CD4-positive, CD25-positive, alpha-beta regulatory T cell (primary cell): ENCODE data around the gene CYP2J2. TPM values are rescaled to one million over a fixed set of nuclear protein-coding genes. Genes with fewer than 3 reads are reported as not detected.
"Not testable (repeated sequence)": the region's sequence is repeated elsewhere in the genome, so short reads cannot be mapped to it uniquely, and the experiment has no call there.

ENCODE experiments used
- ATAC-seq, 2 donors: fragments of 150-1000 bp; cut with Tn5 transposase; one replicate each; pipeline ENCODE4 v1.10.0; 2021; ENCODE audit warnings: low read depth in 2 of 2, moderate number of reproducible peaks in 2 of 2, moderate library complexity in 1 of 2
- DNase-seq, 3 donors: peaks; one replicate each; pipeline versions ENCODE4 v3.0.0 to v3.0.0-alpha.2; 2012 to 2022; ENCODE audit warnings: mixed read lengths in 1 of 3
- H3K27ac ChIP-seq: one replicate; pipeline ENCODE4 v1.7.0; 2013; ENCODE audit warnings: mild to moderate bottlenecking, low read length; ENCODE audit not compliant: insufficient read depth, poor library complexity, severe bottlenecking
- H3K27me3 ChIP-seq: one replicate; pipeline ENCODE4 v1.7.0; 2013; ENCODE audit warnings: low read length; ENCODE audit not compliant: control insufficient read depth, insufficient read depth
- H3K36me3 ChIP-seq: one replicate; pipeline ENCODE4 v1.7.0; 2013; ENCODE audit warnings: mild to moderate bottlenecking, low read length, moderate library complexity; ENCODE audit not compliant: control insufficient read depth, insufficient read depth
- H3K4me1 ChIP-seq: 2 replicates; pipeline ENCODE4 v1.7.0; 2013; ENCODE audit warnings: mild to moderate bottlenecking, low read length; ENCODE audit not compliant: insufficient read depth, control insufficient read depth, poor library complexity, severe bottlenecking
- H3K4me3 ChIP-seq: one replicate; pipeline ENCODE4 v1.7.0; 2013; ENCODE audit warnings: low read depth, mild to moderate bottlenecking, low read length, moderate library complexity
- H3K9me3 ChIP-seq, 2 experiments: 1 replicate in 1 of 2; 2 replicates in 1 of 2; pipeline ENCODE4 v1.7.0; 2013; ENCODE audit warnings: low read length in 2 of 2, mild to moderate bottlenecking in 1 of 2, moderate library complexity in 1 of 2; ENCODE audit not compliant: control insufficient read depth in 2 of 2
- H3K27ac Mint-ChIP-seq, 3 donors: one replicate each; pipeline ENCODE4 v1.8.0; 2020 to 2022; ENCODE audit warnings: mild to moderate bottlenecking in 3 of 3, mixed read lengths in 3 of 3, moderate library complexity in 2 of 3
- H3K27me3 Mint-ChIP-seq: one replicate; pipeline ENCODE4 v1.8.0; 2022; ENCODE audit warnings: mild to moderate bottlenecking, mixed read lengths
- H3K36me3 Mint-ChIP-seq: one replicate; pipeline ENCODE4 v1.8.0; 2020; ENCODE audit warnings: mixed read lengths
- H3K4me1 Mint-ChIP-seq, 4 donors: one replicate each; pipeline ENCODE4 v1.8.0; 2020 to 2022; ENCODE audit warnings: mixed read lengths in 4 of 4, mild to moderate bottlenecking in 1 of 4
- H3K4me3 Mint-ChIP-seq, 4 donors: one replicate each; pipeline ENCODE4 v1.8.0; 2020 to 2022; ENCODE audit warnings: mild to moderate bottlenecking in 4 of 4, mixed read lengths in 4 of 4, moderate library complexity in 3 of 4
- H3K9me3 Mint-ChIP-seq, 7 donors: one replicate each; pipeline ENCODE4 v1.8.0; 2020 to 2022; ENCODE audit warnings: mixed read lengths in 7 of 7, mild to moderate bottlenecking in 3 of 7, moderate library complexity in 2 of 7
- polyA plus RNA-seq, 4 donors: library from polyadenylated mRNA; unstranded; fragments of 300-500 nt; fragmentation: Illumina TruSeq; gene quantifications; one replicate each; pipeline ENCODE4 v1.2.3, GENCODE V29; 2021
- total RNA-seq: library from RNA; stranded (reverse); gene quantifications from one replicate; pipeline ENCODE4 v1.2.3, GENCODE V29; 2022

Gene CYP2J2
- total and polyA plus RNA-seq, 5 donors from 2014 or later, result 0.14 to 0.47 TPM; not detected in 3

DNA sequence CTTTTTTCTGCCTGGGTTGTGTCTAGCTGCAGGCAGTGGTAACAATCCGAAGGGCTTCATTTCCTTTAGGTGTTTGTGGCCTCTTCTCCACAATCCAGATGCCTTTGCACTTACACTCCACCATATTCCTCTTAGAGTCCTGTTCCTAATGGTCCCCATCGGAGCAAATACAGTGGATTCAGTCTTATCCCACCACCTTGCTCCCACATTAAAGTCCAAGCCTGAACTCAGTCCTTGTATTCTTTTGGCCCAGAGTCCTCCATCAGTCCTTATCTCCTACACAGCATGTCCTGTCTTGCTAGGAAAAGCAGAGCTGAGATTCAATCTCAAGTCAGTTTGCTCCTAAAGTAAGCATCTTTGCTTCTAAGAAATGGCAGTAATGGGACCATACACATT lies 8.8 kb downstream of the CYP2J2 start:
- Mint-ChIP-seq H3K4me1 (no peaks in the 10 kb centered on the region), H3K9me3 (peaks cover 0 to 6% (median 0%) of the 10 kb centered on the region in 7 donors), H3K4me3 (no peak overlapping the region), H3K27ac (no peak overlapping the region), H3K27me3 (peaks cover 23% of the 10 kb centered on the region), H3K36me3 (no peaks in the 10 kb centered on the region)
- Histone ChIP-seq H3K36me3 (no peaks in the 10 kb centered on the region), H3K9me3 (peaks cover 0 to under 1% of the 10 kb centered on the region in 2 experiments), H3K4me1 (no peaks in the 10 kb centered on the region), H3K27ac (no peak overlapping the region), H3K27me3 (no peaks in the 10 kb centered on the region), H3K4me3 (no peak overlapping the region)
- ATAC-seq, result no peak
- no peak for DNase-seq

DNA sequence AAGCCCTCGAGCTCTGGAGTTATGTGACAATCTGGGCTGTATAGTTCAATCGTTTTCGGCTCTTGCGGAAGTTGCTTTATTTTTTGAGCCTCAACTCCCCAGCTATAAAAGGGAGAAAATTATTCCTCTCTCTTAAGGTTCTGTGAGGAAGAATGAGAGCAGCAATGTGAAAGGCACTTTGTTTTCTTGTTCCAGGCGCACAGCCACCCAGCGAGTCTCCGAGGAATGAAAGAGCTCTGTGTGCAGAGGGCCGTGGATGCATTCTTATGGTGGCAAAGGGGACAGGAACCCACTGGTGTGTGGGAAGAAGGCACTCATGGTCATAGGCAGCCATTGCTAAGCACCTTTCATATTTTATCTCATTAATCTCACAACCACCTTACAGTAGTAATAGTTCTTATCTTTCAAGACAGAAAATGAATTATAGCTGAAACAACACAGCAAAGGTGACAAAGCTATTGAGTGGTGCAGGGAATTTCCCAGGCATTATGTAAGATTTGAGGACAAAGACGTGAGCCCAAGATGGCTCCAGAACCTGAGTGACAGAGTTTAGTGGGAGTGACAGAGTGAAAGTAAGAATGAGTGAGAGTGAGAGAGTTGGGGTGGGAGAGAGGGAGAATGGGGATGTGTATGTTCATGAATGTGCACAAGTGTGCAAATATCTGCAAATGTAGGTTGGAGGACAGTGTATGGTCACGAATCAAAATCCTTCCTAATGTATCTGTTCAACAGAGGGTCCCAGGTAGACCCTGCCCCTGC lies 9.4 kb downstream of the CYP2J2 start:
- Mint-ChIP-seq H3K27me3 (peaks cover 23% of the 10 kb centered on the region), H3K4me1 (no peaks in the 10 kb centered on the region), H3K36me3 (no peaks in the 10 kb centered on the region), H3K9me3 (peaks cover 0 to 6% (median 0%) of the 10 kb centered on the region in 7 donors), H3K27ac (no peak overlapping the region), H3K4me3 (no peak overlapping the region)
- Histone ChIP-seq H3K9me3 (no peaks in the 10 kb centered on the region), H3K36me3 (no peaks in the 10 kb centered on the region), H3K4me1 (no peaks in the 10 kb centered on the region), H3K27me3 (no peaks in the 10 kb centered on the region), H3K27ac (no peak overlapping the region), H3K4me3 (no peak overlapping the region)
- DNase-seq (no peak), ATAC-seq (no peak)

GRCh38 chr1:59915516-59915915 lies 11.1 kb downstream of the CYP2J2 start:
- Mint-ChIP-seq H3K4me3 (no peak overlapping the region), H3K36me3 (no peaks in the 10 kb centered on the region), H3K27ac (no peak overlapping the region), H3K4me1 (no peaks in the 10 kb centered on the region), H3K27me3 (peaks cover 18% of the 10 kb centered on the region), H3K9me3 (peaks cover 0 to 6% (median 0%) of the 10 kb centered on the region in 7 donors)
- H3K4me3 ChIP-seq, result no peak overlapping the region
- no peaks in the 10 kb centered on the region for H3K4me1 ChIP-seq
- no peaks in the 10 kb centered on the region for H3K27me3 ChIP-seq
- no peak for ATAC-seq
- DNase-seq, result no peak
- H3K9me3 ChIP-seq, result no peaks in the 10 kb centered on the region
- H3K36me3 ChIP-seq, result no peaks in the 10 kb centered on the region
- no peak overlapping the region for H3K27ac ChIP-seq

GRCh38 chr1:59914791-59915286 lies 11.7 kb downstream of the CYP2J2 start:
- ATAC-seq, H3K27me3 ChIP-seq, H3K4me3 ChIP-seq: not testable (repeated sequence)

GRCh38 chr1:59908682-59909081 lies 17.9 kb downstream of the CYP2J2 start:
- ATAC-seq (no peak), DNase-seq (no peak)
- H3K4me1 Mint-ChIP-seq, result no peaks in the 10 kb centered on the region
- no peaks in the 10 kb centered on the region for H3K36me3 Mint-ChIP-seq
- no peaks in the 10 kb centered on the region for H3K9me3 ChIP-seq
- H3K4me3 ChIP-seq, result no peak overlapping the region
- no peaks in the 10 kb centered on the region for H3K4me1 ChIP-seq
- H3K36me3 ChIP-seq, result no peaks in the 10 kb centered on the region
- H3K9me3 Mint-ChIP-seq, result peaks cover 0 to 3% (median 0%) of the 10 kb centered on the region in 7 donors
- peaks cover 5% of the 10 kb centered on the region for H3K27me3 Mint-ChIP-seq
- no peak overlapping the region for H3K27ac ChIP-seq
- no peak overlapping the region for H3K4me3 Mint-ChIP-seq
- H3K27ac Mint-ChIP-seq, result no peak overlapping the region
- no peaks in the 10 kb centered on the region for H3K27me3 ChIP-seq

More at GRCh38 chr1:59914791-59915286, 11.7 kb downstream of the CYP2J2 start:
- not testable (repeated sequence) for H3K27ac ChIP-seq, H3K4me1 ChIP-seq, H3K27ac Mint-ChIP-seq, H3K36me3 Mint-ChIP-seq, H3K9me3 ChIP-seq, H3K4me1 Mint-ChIP-seq, DNase-seq, H3K9me3 Mint-ChIP-seq, H3K4me3 Mint-ChIP-seq, H3K36me3 ChIP-seq
- H3K27me3 Mint-ChIP-seq, result peaks cover 14% of the 10 kb centered on the region

- DNase-seq, result no peak
- Mint-ChIP-seq H3K9me3 (peaks cover 0 to 3% (median 0%) of the 10 kb centered on the region in 7 donors), H3K4me1 (peaks cover 0 to 2% (median 0%) of the 10 kb centered on the region in 4 donors), H3K27ac (no peak overlapping the region), H3K27me3 (peaks cover 5% of the 10 kb centered on the region), H3K36me3 (no peaks in the 10 kb centered on the region), H3K4me3 (no peak overlapping the region)
- no peaks in the 10 kb centered on the region for H3K36me3 ChIP-seq
- H3K27me3 ChIP-seq, result no peaks in the 10 kb centered on the region
- H3K9me3 ChIP-seq, result no peaks in the 10 kb centered on the region
- ATAC-seq, result no peak
- H3K27ac ChIP-seq, result no peak overlapping the region
- no peaks in the 10 kb centered on the region for H3K4me1 ChIP-seq
- no peak overlapping the region for H3K4me3 ChIP-seq
Measured at GRCh38 chr1:59908084-59908483, 18.5 kb downstream of the CYP2J2 start.

DNA sequence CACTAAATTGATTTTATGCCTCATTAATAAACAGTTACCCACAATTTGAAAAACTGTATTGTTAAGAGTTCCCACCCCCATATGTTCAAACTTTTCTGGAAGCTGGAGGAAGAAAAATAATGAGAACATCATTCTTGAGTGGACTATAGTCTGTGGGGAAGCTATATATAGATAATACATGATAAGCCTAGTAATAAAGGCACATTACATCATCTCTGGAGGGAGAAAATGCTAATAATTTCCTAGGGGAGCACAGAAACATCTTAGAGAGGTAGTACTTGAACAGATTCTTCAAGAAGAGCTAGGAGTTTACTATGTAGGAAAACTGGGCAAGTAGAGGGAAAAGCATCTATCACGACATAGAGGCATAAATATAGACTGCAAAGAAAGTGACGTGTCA lies 19.6 kb downstream of the CYP2J2 start:
- H3K9me3 ChIP-seq, result no peaks in the 10 kb centered on the region
- H3K27ac ChIP-seq, result no peak overlapping the region
- H3K27me3 ChIP-seq, result no peaks in the 10 kb centered on the region
- H3K36me3 ChIP-seq, result no peaks in the 10 kb centered on the region
- peaks cover 5% of the 10 kb centered on the region for H3K27me3 Mint-ChIP-seq
- H3K9me3 Mint-ChIP-seq, result peaks cover 0 to 3% (median 0%) of the 10 kb centered on the region in 7 donors
- no peaks in the 10 kb centered on the region for H3K4me1 ChIP-seq
- peaks cover 0 to 3% (median 0%) of the 10 kb centered on the region in 4 donors for H3K4me1 Mint-ChIP-seq
- no peaks in the 10 kb centered on the region for H3K36me3 Mint-ChIP-seq
- H3K27ac Mint-ChIP-seq, result no peak overlapping the region
- ATAC-seq, result no peak
- no peak overlapping the region for H3K4me3 ChIP-seq
- DNase-seq, result no peak
- H3K4me3 Mint-ChIP-seq, result no peak overlapping the region
